Bronchial epithelial cell (primary cell): ENCODE results near the gene FUT8. TPM values are rescaled to one million over a fixed set of nuclear protein-coding genes. Genes with fewer than 3 reads are reported as not detected.
A peak's percentile ranks its signal among the peaks of the same experiment; 100 is the strongest.
"Not testable (repeated sequence)": the region's sequence is repeated elsewhere in the genome, so short reads cannot be mapped to it uniquely, and the experiment has no call there.

Experiments
- DNase-seq: peaks from one replicate; pipeline ENCODE4 v3.0.0-alpha.2; 2010; ENCODE audit warnings: low read depth
- FAIRE-seq: peaks from 2 replicates; lab custom pipeline; 2011; peaks lifted over from hg19 to GRCh38; lab: Jason Lieb, UNC
- H3K27me3 ChIP-seq: 2 replicates; pipeline ENCODE4 v1.5.1; 2011; ENCODE audit warnings: low read length; ENCODE audit not compliant: control insufficient read depth, insufficient read depth
- H3K36me3 ChIP-seq: 2 replicates; pipeline ENCODE4 v1.5.1; 2011; ENCODE audit warnings: low read length; ENCODE audit not compliant: control insufficient read depth, insufficient read depth
- H3K4me3 ChIP-seq: 2 replicates; pipeline ENCODE4 v1.5.1; 2011; ENCODE audit warnings: mild to moderate bottlenecking, low read depth, low read length, control low read depth
- CTCF ChIP-seq: IDR thresholded peaks from 2 replicates; pipeline ENCODE4 v1.5.1; 2011; ENCODE audit warnings: mild to moderate bottlenecking, moderate library complexity, low read length, control low read depth, inconsistent platforms; ENCODE audit not compliant: insufficient read depth, severe bottlenecking
- total RNA-seq: library from RNA; depleted of rRNA; stranded (reverse); fragments of >200 nt; gene quantifications from 2 replicates; pipeline ENCODE4 v1.2.1, GENCODE V29; 2014

Gene FUT8
- total RNA-seq, 1 donor from 2014 or later, result 16.3 TPM

- DNase-seq (no peak), FAIRE-seq (no peak)
- Histone ChIP-seq H3K27me3 (no peaks in the 10 kb centered on the region), H3K4me3 (no peak overlapping the region), H3K36me3 (no peaks in the 10 kb centered on the region)
- no peak for TF ChIP-seq CTCF
These were observed 273.0 kb downstream of the FUT8 start for GRCh38 chr14:65685572-65685971.

- H3K4me3 ChIP-seq, result no peak overlapping the region
- no peak for FAIRE-seq
- no peaks in the 10 kb centered on the region for H3K36me3 ChIP-seq
- peak; percentile 52 for DNase-seq
- no peaks in the 10 kb centered on the region for H3K27me3 ChIP-seq
- TF ChIP-seq CTCF, result no peak
These were observed 274.2 kb downstream of the FUT8 start for GRCh38 chr14:65686761-65687160.

GRCh38 chr14:65689070-65689469, 276.5 kb downstream of the FUT8 start:
- H3K4me3 ChIP-seq, result no peak overlapping the region
- FAIRE-seq (no peak), DNase-seq (no peak)
- no peaks in the 10 kb centered on the region for H3K36me3 ChIP-seq
- no peak for TF ChIP-seq CTCF
- no peaks in the 10 kb centered on the region for H3K27me3 ChIP-seq

- DNase-seq, H3K36me3 ChIP-seq, H3K27me3 ChIP-seq, H3K4me3 ChIP-seq, FAIRE-seq: not testable (repeated sequence)
These were observed 280.0 kb downstream of the FUT8 start for GRCh38 chr14:65692566-65692965.

- Histone ChIP-seq H3K4me3 (no peak overlapping the region), H3K36me3 (no peaks in the 10 kb centered on the region), H3K27me3 (no peaks in the 10 kb centered on the region)
- TF ChIP-seq CTCF, result no peak
- FAIRE-seq (no peak), DNase-seq (no peak)
These were observed 284.3 kb downstream of the FUT8 start for GRCh38 chr14:65696801-65697200.

GRCh38 chr14:65703521-65703920, 291.0 kb downstream of the FUT8 start:
- Histone ChIP-seq H3K27me3 (no peaks in the 10 kb centered on the region), H3K36me3 (no peaks in the 10 kb centered on the region), H3K4me3 (no peak overlapping the region)
- no peak for TF ChIP-seq CTCF
- FAIRE-seq (no peak), DNase-seq (no peak)
